HG03139 (cell line): ENCODE data around the gene VAPA.
"Not testable (repeated sequence)": the region's sequence is repeated elsewhere in the genome, so short reads cannot be mapped to it uniquely, and the experiment has no call there.

ENCODE experiments used
- ATAC-seq: cut with Tn5 transposase; IDR thresholded peaks from one replicate; pipeline ENCODE4 v1.9.1; 2021; ENCODE audit not compliant: unreplicated experiment

Gene VAPA

DNA sequence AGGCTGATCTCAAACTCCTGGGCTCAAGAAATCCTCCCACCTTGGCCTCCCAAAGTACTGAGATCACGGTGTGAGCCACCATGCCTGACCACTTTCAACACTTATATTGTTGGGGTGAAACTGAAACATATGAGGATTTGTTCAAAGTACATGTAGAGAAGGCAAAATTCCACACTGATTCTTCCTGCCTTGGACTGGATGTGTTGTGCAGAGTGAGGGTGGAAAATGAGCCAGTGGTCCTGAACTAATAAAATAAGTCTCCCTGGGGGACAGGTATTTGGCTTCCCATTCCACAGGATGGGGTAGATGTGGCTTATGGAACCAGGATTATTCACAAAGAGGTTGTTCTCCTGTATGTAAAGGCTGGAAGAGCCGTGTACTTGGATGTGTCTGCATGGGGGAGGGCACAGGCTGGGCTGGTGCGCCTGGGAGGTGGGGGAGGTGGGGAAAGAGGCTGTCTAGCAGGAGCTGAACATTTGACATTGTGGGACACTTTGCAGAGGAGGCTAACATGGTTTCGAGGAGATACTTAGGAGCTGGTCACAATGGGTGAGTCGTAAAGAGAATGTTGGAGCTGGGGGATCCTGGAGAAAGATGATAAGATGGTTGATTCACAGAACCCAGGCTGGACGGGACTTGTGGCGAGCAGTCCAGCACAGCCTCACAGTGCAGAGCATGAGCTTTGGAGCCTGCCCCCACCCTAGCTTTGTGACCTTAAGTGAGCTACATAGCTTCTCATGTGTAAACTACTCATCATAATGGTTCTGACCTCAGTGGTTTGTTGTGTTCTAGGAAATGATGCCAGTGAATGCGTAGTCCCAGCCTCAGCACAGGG, 28.4 kb upstream of the VAPA start, which contains the start of gene TXNDC2:
TSS of gene TXNDC2 (plus strand) at position 804 of the 835 bp plus-strand sequence. CDS start 708 bp downstream, outside the sequence.
- ATAC-seq, result no peak

DNA sequence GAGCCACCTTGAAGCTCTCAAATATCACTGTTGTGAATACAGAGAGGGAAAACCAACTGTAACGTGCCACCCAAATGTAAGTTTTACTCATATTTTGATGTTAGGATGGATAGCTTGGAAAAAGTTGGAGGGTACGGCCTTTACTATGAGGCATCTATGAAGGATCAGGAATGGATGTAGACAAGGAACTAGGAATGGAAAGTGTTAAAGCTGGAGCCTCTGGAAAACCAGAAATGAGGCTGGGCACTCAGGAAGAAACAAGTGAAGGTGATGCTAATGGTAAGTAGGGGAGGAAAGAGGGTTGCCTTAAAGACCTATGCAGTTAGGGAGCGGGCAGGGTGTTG, 27.8 kb upstream of the VAPA start:
- no peak for ATAC-seq

DNA sequence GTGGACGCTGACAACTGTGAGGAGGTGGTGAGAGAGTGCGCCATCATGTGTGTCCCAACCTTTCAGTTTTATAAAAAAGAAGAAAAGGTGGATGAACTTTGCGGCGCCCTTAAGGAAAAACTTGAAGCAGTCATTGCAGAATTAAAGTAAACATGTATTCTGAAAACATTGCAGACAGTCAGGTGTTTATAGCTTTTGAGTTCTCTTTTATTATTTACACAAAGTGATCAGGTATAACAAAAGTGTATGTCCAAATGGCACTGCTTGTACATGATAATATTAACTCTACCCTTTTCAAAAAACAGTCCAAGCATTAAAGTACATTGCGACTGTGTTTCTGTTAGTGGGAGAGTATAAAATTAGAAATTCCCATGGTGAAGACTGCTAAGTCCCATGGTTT, 25.8 kb upstream of the VAPA start:
- no peak for ATAC-seq

DNA sequence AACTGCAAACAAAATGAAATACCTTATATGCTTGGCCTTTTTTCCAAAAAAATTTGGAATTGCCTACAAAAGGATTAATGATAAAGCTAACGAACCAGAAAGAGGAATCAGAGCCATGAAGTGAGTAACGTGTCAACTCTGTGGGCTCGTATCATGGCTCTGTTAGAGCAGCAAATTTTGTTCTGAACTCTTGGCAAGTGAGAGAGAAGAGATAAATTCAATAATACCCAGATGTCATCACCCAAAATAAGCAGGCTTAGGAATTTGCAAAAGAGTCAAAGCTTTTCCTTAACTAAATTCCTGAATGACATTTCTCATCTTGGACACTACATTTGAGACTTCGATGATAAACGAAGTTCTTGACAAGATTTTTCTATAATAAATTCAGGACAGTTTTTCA, 23.6 kb upstream of the VAPA start:
- no peak for ATAC-seq

DNA sequence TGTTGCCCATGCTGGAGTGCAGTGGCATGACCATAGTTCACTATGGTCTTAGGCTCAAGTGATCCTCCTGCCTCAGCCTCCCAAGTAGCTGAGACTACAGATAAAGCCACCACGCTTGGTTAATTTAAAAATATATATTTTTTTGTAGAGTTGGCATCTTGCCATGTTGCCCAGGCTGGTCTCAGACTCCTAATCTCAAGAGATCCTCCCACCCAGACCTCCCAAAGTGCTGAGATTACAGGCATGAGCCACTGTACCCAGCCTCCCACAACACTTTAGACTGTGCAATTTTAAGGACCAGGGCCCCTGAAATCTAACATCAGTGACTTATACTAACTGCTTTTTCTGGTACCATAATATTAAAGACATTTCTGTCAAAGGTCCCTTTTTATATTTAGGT, 22.9 kb upstream of the VAPA start:
- ATAC-seq, result no peak

DNA sequence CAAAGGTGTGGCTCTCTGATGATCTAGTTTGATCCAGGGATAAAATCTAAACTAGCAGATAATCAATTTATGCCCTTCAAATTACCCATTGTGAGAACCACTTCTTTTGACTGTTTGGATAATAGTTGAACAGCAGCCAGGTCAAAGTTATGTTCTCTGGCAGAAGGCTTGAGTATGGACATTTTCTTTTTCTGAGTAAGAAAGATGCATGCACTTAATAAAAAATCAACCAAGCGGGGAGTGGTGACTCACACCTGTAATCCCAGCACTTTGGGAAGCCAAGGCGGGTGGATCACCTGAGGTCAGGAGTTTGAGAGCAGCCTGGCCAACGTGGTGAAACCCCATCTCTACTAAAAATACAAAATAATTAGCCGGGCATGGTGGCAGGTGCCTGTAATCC, 22.3 kb upstream of the VAPA start:
- not testable (repeated sequence) for ATAC-seq

DNA sequence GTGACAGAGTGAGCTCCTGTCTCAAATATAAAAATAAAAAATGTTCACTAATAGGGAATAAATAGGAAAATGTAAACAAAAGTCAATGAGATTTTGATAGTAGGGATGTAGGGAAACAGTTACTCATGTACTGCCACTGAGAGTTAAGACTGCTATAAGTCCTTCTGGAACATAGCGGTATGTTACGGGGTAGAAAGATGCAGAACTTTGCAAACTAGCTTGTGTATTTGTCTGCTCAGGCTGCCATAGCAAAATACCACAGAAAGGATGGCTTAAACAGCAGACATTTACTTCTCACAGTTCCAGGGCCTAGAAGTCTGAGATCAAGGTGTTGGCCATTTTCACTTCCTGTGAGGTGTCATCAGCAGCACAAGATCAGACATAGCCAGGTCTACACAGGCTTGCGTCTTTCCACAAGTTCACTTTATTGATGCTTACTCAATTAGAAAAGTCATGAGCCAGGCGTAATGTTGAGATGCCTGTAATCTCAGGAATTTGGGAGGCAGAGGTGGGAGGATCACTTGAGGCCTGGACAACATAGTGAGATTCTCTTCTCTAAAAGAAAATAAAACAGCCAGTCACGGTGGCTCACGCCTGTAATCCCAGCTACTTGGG, 19.3 kb upstream of the VAPA start:
- no peak for ATAC-seq

DNA sequence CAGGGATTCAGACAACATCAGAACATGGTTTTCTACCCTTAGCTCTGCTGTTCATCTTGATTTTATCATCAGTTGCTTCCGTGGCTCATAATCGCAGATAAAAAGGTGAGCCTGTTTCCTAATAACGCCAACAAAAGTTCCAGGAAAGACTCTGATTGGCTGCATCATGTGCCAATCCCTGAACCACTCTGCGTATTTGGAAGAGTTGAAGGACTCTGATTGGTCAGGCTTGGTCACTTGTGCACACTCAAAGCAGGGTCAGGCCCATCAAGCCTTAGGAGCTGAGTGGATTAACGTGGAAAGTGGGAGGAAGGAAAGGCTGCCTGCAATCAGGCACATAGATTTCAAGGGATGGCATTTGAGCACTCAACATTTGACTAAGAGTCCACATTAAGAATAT, 16.7 kb upstream of the VAPA start:
- ATAC-seq, result no peak

DNA sequence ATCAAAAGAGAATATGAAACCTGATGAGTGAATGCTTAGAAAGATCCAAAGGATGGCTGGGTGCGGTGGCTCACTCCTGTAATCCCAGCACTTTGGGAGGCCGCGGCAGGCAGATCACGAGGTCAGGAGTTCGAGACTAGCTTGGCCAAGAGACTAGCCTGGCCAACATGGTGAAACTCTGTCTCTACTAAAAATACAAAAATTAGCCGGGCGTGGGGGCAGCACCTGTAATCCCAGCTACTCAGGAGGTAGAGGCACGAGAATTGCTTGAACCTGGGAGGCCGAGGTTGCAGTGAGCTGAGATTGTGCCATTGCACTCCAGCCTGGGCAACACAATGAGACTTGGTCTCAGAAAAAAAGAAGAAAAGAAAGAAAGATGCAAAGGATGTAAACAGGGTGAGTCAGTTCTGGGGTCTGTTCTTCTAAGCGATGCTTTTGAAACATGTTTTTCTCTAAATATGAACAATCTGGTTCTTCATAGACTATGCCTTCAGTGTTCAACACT, 16.0 kb upstream of the VAPA start:
- not testable (repeated sequence) for ATAC-seq

DNA sequence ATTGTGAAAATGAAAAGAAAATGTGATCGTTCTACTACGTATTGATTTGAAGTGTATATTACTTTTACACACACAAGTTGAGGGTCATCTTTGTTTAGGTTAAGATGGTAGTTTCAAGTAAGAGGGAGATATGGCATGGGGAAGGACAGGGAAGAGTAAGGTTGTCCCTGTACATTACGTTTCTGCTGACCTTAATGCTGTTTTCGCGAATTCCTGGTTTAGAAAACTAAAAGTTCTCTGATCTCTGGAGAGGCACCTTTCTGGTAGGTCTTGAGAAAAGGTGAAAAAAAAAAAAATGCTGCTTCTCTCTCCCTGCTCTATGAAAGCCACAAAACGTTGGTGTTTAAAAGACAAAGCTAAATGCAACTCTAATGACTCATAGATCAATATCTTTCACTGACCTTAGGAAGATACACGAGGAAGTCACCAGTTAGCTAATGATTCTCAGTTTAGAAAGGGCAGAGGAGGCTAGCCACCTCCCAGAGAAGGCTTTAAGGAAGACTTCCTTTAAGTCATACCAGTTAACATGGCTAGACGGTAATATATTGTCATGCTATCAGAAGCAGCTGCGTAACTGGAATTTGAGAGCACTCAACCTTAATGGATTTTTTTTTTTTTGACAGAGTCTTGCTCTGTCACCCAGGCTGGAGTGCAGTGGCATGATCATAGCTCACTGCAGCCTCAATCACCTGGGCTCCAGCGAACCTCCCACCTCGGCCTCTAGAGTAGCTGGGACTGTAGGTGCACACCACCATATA, 14.8 kb upstream of the VAPA start:
- no peak for ATAC-seq

DNA sequence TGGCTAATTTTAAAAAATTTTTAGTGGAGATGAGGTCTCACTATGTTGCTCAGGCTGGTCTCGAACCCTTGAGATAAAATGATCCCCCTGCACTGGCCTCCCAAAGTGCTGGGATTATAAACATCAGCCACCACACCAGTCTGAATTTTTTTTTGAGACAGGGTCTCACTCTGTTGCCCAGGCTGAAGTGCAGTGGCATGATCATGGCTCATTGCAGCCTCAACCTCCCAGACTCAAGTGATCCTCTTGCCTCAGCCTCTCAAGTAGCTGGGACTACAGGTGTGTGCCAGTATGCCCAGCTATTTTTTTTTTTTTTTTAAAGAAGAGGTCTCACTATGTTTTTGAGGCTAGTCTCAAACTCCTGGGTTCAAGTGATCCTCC, 14.3 kb upstream of the VAPA start:
- not testable (repeated sequence) for ATAC-seq

DNA sequence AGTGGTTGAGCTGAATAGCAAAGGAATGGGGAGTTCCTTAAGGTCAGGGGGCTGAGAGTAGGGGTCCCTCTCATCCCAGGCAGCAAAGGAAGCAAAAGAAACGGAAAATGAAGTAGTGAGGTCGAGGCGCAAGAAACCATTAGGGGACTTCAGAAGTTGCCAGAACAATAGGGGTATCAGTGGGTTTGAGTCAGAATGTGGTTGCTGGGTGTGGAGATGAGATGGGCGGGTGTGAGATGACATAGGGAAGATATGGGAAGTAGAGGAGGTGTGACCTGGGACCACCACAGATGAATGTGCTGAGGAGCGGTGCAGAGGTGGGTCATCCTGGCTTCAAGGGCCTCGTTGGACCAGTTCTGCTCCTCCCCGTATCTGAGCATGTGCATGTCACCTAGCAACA, 13.1 kb upstream of the VAPA start:
- no peak for ATAC-seq

DNA sequence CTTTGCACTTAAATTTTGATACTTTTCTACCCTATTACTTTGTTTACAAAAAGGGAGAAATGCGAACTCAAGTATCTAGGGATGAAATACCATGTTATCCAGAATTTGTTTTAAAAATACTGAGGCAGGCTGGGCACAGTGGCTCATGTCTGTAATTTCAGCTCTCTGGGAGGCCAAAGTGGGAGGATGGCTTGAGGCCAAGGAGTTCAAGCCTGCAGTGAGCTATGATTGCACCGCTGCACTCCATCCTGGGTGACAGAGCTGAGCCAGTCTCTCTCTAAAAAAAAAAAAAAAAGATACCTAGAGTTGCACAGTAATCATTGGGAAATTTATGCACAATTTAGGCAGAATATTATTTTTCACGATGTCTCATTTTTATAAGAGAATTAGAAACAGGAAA, 12.4 kb upstream of the VAPA start:
- ATAC-seq, result no peak

DNA sequence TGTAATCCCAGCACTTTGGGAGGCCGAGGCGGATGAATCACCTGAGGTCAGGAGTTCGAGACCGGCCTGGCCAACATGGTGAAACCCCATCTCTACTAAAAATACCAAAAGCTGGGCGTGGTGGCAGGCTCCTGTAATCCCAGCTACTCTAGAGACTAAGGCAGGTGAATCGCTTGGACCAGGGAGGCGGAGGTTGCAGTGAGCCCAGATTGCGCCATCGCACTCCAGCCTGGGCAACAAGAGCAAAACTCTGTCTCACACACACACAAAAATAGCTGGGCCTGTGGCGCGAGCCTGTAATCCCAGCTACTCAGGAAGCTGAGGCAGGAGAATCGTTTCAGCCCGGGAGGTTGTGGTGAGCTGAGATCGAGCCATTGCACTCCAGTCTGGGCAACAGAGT, 11.6 kb upstream of the VAPA start:
- not testable (repeated sequence) for ATAC-seq

DNA sequence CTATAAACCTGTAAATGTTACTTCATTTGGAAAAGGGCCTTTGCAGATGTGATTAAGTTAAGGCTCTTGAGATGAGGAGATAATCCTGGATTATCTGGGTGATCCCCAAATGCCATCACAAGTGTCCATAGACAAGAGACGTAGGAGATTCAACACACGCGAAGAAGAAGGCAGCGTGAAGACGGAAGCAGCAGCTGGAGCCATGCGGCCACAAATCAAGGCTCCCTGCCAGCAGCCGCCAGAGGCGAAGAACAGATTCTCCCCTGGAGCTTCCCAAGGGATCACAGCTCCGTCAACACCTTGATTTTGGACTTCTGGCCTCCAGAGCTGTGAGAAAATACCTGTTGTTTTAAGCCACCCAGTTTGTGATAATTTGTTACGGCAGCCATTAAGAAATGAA, 11.0 kb upstream of the VAPA start:
- ATAC-seq, result no peak

DNA sequence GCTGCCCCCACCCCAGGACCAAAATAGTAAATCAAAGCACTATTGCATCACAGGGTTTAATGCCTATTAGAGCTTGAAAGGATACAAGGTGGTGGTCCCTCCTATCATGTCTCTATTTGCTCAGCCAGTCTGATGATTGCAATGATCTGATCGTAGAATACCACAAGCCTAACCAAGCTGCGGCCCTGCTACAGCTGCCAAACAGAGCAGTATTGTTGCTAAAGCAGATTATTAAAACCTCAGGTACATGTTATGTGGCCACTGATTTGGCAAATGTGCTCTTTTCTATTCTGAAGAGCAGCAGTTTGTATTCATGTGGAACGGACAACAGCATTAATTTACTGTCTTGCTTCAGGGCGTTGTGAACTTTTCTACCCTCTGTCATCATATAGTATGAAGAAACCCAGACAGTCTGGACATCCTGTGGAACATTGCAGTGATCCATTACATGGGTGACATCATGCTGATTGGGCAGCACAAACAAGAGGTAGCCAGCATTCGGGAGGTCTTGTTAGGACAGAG, 8.4 kb upstream of the VAPA start:
- ATAC-seq, result no peak

DNA sequence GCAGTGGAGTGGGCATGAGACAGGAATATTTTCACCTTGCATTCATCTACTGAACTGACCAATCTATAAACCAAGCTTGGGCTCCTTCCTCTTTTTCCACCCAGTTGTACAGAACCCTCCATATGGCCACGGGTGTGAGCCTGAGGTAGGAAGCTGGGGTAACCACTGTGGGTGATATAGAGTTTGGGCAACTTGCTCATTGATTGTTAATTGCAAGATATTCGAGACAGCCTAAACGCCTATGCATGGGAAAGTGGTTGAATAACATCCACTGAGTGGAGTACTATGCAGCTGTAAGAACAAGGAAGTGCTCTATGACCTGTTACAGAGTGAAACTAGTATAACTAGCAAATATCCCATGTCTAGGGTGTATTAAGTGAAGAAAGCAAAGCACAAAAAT, 7.3 kb upstream of the VAPA start:
- no peak for ATAC-seq

DNA sequence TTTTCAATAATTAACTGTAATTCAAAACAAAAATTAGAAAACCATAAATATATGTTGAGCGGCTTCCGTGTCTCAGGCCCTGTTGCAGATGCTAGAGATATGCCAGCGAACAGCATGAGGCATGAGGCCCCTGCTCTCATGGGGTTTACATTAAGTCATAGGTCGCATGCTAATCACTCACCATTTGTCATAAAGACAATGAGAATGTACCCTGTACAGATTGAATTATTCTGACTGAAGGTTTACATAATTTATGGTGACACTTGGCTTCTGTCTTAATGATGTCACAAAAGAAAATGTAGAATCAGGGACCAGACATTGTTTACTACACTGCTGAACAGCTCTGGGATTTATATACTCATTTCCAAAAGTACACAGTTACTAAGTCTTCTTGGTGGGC, 5.9 kb upstream of the VAPA start:
- ATAC-seq, result no peak

DNA sequence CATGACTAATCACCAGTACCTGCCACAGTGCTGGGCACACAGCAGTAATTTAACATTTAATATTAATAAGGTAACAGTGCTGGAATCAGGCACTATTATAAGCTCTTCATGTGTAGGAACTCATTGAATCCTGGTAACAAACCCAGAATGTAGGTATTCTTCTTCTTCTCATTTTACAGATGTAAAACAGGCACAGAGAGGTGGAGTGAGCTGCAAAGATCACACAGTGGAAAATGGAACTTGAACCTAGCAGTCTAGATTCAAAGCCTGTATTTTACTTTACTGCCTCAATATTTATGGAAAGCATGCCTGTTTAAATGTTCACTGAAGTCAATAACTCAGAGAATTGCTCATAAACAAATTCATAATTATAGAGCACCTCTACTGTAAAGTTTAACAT, 3.7 kb upstream of the VAPA start:
- no peak for ATAC-seq

DNA sequence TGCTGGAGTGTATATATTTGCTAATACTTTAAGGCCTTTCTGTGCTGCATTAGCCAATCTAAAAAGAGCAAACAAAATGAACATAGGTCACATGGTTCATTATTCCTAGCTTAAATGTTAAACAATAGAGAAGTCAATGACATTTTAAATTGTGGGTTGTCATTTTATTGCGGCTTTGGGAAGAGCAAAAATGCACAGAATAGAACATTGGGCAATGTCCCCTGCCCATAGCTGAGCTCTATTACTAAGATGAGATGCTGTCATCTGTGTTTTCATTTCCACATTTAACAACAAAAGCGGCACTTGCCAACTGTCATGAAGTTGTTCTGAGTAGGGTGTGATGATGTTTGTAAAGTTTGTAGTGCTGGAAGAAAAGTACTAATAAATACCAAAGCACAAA, 3.2 kb upstream of the VAPA start:
- ATAC-seq, result no peak

DNA sequence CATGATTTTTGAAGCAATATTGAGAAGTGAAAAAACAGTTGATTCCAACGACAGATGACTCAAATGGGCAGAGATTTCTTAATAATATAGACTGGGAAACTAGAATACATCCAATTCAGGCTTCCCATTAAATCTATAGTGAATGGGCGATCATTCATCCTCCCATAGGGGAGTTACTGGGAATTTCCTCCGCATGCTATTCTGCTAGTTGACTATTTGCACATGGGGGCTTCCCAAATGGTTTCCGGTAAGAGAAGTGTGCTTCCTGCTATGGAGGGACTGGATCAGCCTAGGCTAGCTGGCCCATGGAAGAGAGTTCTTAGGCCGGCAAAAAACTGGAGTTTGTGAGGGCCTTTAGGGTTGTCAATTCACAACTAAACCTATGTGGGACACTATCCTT, 2.6 kb upstream of the VAPA start:
- no peak for ATAC-seq

DNA sequence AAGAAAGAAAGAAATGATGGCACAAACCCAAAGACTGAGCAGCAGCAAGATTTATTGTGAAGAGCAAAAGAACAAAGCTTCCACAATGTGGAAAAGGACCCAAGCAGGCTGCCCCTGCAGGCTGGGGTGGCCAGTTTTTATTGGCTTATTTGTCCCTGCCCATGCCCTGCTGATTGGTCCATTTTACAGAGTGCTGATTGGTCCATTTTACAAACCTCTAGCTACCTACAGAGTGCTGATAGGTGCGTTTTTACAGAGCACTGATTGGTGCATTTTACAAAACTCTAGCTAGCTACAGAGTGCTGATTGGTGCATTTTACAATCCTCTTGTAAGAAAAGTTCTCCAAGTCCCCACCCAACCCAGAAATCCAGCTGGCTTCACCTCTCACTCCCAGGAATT, 1.5 kb upstream of the VAPA start:
- ATAC-seq, result not testable (repeated sequence)
